GM10266 (cell line): ENCODE measurements around the gene NUP58.

Experiments
- DNase-seq: peaks from one replicate; pipeline ENCODE4 v3.0.0; 2012; ENCODE audit errors: extremely low spot score
- TF ChIP-seq, protein P1 (sequence below): IDR thresholded peaks from 2 replicates; pipeline ENCODE4 v1.5.1; 2012; ENCODE audit warnings: mild to moderate bottlenecking, low read depth; ENCODE audit not compliant: control insufficient read depth, insufficient read depth; ENCODE audit errors: missing control alignments

The NUP58 gene

DNA sequence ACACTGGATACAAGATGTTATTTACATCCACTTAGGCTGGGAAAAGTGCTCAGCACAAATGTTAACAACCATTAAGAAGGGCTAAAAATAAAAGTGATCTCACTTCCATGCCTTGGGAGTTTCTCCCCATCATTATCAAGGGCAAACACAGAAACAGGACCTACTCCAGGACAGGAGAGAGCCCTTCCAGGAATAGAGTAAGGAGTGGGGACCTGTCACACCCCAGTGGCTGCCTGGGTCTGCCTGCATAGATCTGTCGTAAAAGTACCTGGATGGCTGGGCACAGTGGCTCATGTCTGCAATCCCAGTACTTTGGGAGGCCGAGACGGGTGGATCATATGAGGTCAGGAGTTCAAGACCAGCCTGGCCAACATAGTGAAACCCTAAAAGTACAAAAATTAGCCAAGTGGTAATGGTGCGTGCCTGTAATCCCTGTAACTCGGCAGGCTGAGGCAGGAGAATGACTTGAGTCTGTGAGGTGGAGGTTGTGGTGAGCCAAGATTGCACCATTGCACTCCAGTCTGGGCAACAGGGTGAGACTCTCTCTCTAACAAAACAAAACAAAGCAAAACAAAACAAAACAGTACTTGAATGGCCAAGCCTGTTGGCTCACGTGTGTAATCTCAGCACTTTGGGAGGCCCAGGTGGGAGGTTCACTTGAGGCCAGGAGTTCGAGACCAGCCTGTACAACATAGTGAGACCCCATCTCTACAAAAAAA lies 76.0 kb downstream of the NUP58 start:
- TF ChIP-seq, protein P1, sequence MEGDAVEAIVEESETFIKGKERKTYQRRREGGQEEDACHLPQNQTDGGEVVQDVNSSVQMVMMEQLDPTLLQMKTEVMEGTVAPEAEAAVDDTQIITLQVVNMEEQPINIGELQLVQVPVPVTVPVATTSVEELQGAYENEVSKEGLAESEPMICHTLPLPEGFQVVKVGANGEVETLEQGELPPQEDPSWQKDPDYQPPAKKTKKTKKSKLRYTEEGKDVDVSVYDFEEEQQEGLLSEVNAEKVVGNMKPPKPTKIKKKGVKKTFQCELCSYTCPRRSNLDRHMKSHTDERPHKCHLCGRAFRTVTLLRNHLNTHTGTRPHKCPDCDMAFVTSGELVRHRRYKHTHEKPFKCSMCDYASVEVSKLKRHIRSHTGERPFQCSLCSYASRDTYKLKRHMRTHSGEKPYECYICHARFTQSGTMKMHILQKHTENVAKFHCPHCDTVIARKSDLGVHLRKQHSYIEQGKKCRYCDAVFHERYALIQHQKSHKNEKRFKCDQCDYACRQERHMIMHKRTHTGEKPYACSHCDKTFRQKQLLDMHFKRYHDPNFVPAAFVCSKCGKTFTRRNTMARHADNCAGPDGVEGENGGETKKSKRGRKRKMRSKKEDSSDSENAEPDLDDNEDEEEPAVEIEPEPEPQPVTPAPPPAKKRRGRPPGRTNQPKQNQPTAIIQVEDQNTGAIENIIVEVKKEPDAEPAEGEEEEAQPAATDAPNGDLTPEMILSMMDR = no peak
- DNase-seq = no peak

DNA sequence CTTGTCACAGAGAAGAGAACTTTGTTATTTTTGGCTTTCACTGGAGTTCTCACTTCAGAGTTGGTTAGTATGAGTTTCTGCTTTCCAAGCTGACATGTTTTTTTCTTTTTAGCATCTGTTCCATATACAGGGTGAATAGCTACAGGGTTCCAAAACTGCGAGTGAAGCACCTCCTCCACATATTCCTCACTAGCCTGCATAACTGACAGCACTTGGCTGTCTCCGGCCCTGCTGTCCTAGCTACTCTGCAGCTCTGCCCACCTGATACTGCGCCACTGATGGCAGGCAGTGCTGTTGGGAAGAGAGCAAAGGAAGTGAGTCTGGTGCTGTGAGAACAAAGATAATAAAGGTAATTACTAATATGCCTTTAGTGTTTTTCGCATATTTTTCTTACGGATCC lies 77.1 kb downstream of the NUP58 start:
- DNase-seq = no peak
- TF ChIP-seq, protein P1 = no peak

DNA sequence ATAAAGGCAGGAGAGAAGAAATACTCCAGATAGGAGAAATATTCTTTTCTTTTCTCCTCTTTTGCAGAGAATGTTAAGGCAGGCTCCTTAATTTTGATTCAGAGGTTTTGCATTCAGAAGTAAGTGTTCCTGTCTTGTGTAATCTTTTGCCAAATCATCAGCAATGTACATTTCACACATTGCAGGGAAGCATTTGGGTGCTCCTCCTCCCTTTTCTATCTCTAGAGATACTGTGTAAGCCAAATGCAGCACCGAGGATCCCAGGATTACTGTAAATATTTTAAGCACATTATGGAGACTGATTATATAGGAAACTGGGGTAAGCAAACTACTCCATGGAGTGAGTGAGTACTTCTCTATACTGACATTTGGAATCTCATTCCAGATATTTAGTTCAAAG lies 77.6 kb downstream of the NUP58 start:
- DNase-seq = no peak
- TF ChIP-seq, protein P1 = no peak

DNA sequence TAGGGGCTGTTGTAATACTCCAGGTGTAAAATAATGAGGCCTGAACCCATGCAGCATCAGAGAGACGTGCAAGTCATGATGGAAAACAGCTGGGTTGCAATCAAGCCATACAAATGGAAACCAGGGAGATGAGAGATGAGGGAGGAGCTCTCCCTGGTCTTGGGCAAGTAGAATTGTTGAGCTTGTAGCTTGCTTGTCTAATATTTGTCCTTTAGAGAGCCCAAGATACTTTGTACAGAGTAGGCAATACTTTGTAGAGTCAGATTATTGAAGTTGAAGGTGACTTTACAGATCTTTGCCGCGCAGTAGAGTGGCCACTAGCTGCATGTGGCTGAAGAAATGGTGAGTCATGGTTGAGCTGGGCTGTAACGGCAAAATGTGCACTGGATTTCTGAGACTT lies 78.7 kb downstream of the NUP58 start:
- TF ChIP-seq, protein P1 = no peak
- no peak for DNase-seq

DNA sequence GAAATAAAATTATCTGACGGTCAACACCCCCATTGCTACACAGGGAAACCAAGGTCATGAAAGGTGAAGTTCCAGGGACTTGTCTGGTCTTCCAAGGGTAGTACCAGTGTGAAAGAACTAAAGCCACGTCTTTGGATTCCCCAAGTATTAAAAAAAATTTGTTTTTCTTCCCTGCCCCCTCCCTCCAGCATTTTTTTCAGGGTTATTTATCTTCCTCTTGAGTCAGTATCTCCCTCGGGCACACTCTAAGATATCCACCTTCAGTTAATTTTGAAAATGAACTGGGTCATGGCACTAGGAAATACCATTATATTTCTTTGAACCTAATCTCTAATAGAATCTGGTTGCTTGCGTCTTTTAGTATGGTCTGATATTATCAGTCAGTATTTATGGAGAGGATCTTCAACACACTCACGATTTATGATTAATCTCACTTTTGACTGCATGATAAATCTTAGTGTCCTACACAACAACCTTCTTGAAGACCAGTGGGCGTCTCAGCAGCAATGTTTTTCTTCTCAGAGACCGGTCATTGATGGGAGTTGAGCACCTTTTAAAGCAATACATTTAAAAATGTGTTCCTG lies 79.4 kb downstream of the NUP58 start:
- DNase-seq = no peak
- TF ChIP-seq, protein P1 = no peak

DNA sequence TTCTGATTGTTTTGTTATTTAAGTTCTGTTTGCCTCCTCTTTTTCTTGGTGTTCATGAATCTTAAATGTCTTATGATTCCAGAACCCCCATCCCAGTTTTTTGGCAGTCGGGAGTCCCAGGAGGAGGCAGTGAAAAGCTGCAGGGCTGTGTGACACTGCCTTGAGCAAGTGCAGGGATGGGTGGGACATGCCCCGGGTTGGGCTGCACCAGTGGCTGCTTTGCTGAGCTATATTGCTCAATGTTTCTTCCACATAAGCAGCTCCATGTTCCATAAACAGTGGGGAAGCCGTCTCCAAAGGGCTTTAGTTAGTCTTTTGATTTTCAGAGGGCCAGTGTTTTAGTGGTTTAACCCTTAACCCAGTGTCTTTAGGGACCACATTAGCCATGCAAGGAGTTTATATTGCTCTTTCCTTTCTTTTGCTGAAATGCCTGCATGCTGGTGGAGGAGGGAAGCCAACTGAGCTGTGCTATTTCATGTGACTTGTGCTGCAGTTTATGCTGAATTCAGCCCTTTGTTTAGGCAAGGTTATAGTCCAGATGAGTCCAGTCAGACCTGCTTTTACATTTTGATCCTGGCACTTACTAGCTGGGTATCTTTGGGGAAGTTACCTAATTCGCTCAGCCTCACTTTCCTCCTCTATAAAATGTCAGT lies 83.5 kb downstream of the NUP58 start:
- TF ChIP-seq, protein P1 = no peak
- no peak for DNase-seq

DNA sequence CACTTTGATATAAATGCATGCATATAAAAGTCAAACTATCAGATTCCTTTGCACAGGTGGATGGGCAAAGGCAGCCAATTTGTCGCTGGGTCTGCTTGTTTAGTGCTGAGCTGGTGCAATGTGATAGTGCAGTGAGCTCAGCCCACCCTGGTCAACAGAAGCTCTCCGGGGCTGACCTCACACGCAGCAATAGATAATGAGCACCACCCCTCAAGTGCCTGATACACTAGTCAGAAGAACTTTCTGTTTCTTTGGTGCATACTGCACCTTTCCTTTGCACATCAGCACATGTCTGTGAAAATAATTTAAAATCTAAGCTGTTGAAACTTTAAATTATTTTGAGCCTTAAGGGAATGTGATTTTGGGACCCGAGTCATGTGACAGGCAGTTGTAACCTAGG lies 90.5 kb downstream of the NUP58 start:
- DNase-seq = no peak
- TF ChIP-seq, protein P1 = no peak
